ENCODE measurements around the gene APPL2. TPM values are rescaled to one million over a fixed set of nuclear protein-coding genes. Genes with fewer than 3 reads are reported as not detected.

Gene APPL2
- polyA plus RNA-seq, 3 donors from 2014 or later: 9.5 to 14.1 (median 10.5) TPM

DNA sequence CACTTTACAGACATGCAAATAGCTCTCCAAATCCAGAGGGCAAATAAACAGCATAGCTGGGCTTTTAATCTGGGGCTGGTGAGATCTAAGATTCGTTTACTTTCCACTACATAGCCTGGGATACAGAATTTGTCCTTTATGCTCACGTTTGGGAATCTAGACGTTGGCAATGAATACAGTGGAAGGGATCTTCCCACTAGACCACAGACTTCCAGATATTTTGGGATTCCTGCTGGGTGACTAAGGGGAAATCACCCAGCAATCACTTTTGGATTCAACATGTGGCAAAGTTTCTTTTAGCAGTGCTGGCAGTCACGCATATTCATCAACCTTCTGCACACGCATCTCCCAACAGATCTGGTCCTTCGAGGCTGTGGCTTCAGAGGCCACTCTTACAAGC lies 23.5 kb downstream of the APPL2 start:
- Mint-ChIP-seq H3K9me3 (no peaks in the 10 kb centered on the region), H3K27me3 (ENCODE audit: low read depth in 3 of 3) (peaks cover 0 to 4% (median 0%) of the 10 kb centered on the region in 3 donors), H3K36me3 (peaks cover 42 to 53% (median 45%) of the 10 kb centered on the region in 3 donors), H3K4me3 (no peak overlapping the region), H3K27ac (no peak overlapping the region), H3K4me1 (peaks cover 5 to 20% of the 10 kb centered on the region in 2 donors)
- no peak for DNase-seq

DNA sequence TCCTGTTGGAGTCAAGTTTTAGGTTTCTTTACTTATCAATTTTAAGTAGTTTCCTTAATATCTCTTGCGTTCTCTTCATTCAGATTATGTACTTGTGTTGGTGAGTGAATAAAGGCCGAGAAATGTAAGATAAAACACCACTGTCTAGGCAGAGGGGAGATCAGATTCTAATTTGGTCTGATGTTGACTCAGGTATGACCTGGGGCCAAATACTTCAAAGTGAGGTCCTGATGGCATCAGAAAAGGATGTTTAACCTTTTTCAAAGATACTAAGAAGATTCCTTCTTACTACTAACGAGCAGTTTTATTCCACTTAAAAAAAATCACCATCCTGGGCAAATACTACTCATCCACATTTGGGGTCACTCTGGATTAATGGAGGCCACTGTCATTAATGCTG lies 26.9 kb downstream of the APPL2 start:
- peaks cover 0 to 4% (median 0%) of the 10 kb centered on the region in 3 donors for H3K27me3 Mint-ChIP-seq (ENCODE audit: low read depth in 3 of 3)
- peaks cover 5 to 16% of the 10 kb centered on the region in 2 donors for H3K4me1 Mint-ChIP-seq
- H3K27ac Mint-ChIP-seq: peak overlapping the region in 1 of 6 donors; percentile 60
- no peaks in the 10 kb centered on the region for H3K9me3 Mint-ChIP-seq
- peaks cover 41 to 58% (median 44%) of the 10 kb centered on the region in 3 donors for H3K36me3 Mint-ChIP-seq
- no peak for DNase-seq
- H3K4me3 Mint-ChIP-seq: no peak overlapping the region

DNA sequence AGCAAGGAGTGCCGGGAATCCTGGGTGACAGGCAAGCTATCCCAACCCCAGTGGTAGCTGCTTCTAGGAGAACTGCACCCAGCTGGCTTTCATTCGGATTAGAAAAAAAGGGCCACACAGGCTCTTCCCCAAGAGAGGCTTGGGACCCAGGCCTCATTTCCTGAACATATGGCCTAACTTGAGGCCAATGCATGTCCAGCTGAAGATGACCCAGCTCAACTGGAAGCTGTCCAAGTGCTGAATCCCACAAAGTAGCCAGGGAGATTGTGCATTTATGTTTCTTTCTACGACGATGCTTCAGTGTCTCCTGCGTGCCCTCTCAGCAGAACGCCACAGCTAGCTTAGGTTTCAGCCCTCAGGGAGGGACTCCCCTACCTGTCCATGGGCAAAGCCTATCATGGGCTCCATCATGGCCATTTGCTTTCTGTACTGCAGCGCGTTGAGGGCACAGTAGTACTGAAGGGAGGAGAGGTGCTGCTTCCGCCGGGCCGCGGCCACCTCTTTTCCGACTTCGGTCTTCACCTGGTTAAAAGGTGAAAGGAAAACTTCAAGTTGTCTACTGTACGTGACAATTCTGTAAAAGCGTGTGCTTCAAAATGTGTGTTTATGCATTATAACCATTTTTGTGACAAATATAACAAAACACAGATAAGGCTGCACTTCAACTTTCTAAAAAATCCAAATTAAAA lies 29.1 kb downstream of the APPL2 start:
- peaks cover 0 to 1% (median 0%) of the 10 kb centered on the region in 3 donors for H3K27me3 Mint-ChIP-seq (ENCODE audit: low read depth in 3 of 3)
- H3K36me3 Mint-ChIP-seq: peaks cover 26 to 64% (median 46%) of the 10 kb centered on the region in 3 donors
- no peak for DNase-seq
- H3K27ac Mint-ChIP-seq: no peak overlapping the region
- H3K9me3 Mint-ChIP-seq: no peaks in the 10 kb centered on the region
- no peak overlapping the region for H3K4me3 Mint-ChIP-seq
- no peaks in the 10 kb centered on the region for H3K4me1 Mint-ChIP-seq

DNA sequence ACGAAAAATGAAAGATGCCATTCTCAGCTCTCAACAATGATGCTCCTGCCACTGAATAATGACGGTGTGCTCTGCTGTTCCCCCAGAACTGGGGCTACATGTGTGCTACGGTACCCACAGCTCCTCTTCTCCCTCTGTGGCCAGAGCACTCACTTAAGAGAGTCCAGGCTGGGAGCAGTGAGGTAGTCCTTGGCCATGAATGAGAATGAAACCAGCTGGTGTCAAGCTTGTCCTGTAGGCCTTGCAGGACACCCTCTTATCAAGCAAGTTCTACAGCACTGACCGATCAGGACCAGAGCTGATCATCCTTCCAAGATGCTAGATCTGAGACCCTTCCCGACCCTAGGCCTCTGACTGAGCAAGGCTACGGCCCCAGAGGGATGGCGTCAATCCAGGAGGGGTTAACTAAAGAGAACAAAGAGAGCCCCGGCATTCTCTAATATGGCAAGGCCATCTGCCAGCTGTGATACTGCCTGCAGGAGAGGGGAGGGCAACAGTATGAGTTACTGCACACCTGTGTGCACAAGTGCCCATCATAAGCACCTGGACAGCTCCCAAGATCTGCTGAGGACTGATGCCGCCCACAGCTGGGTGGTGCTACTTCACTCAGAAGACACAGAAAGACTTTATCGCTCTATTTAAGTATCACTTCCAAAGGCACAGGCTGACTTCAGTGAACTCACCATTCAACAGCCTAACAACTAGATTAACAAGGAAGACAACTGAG lies 30.5 kb downstream of the APPL2 start:
- Mint-ChIP-seq H3K36me3 (peaks cover 27 to 62% (median 40%) of the 10 kb centered on the region in 3 donors), H3K4me1 (peaks cover 9% of the 10 kb centered on the region in 2 donors), H3K27me3 (ENCODE audit: low read depth in 3 of 3) (peaks cover 0 to 1% (median 0%) of the 10 kb centered on the region in 3 donors), H3K9me3 (no peaks in the 10 kb centered on the region), H3K4me3 (no peak overlapping the region), H3K27ac (peak overlapping the region in 1 of 6 donors; percentile 24)
- no peak for DNase-seq

- H3K4me3 Mint-ChIP-seq: no peak overlapping the region
- H3K9me3 Mint-ChIP-seq: no peaks in the 10 kb centered on the region
- H3K36me3 Mint-ChIP-seq: peaks cover 27 to 57% (median 38%) of the 10 kb centered on the region in 3 donors
- DNase-seq: no peak
- H3K4me1 Mint-ChIP-seq: peaks cover 15% of the 10 kb centered on the region in 2 donors
- peaks cover 0 to 1% (median 0%) of the 10 kb centered on the region in 3 donors for H3K27me3 Mint-ChIP-seq (ENCODE audit: low read depth in 3 of 3)
- H3K27ac Mint-ChIP-seq: no peak overlapping the region
These were observed 31.1 kb downstream of the APPL2 start for GRCh38 chr12:105204916-105205315.

GRCh38 chr12:105204127-105204526 lies 31.8 kb downstream of the APPL2 start:
- Mint-ChIP-seq H3K9me3 (no peaks in the 10 kb centered on the region), H3K36me3 (peaks cover 27 to 54% (median 37%) of the 10 kb centered on the region in 3 donors), H3K27me3 (ENCODE audit: low read depth in 3 of 3) (peaks cover 0 to 2% (median 0%) of the 10 kb centered on the region in 3 donors), H3K4me3 (no peak overlapping the region), H3K4me1 (peaks cover 21 to 23% of the 10 kb centered on the region in 2 donors), H3K27ac (peak overlapping the region in 1 of 6 donors; percentile 3)
- no peak for DNase-seq

DNA sequence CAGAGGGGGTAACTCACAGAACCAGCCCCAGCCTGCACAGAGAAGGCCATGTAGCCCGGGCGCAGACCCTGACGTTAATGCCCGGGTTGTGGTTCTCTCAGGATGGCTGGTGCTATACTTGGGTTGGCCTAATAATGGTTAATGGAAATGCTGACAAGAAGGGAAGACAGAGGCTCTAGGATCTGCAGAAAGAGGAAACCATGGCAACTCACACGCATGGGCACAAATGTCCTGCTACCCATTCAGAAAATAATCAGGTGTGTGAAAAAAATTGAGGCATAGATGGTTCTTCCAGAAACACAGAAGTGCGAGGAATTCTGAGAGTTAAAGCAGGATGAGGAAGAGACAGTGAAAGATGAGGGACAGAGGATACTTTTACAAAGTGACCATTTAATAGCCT lies 33.8 kb downstream of the APPL2 start:
- Mint-ChIP-seq H3K9me3 (no peaks in the 10 kb centered on the region), H3K27ac (peak overlapping the region in 2 of 6 donors; percentile 29 to 55), H3K4me1 (peaks cover 29 to 41% of the 10 kb centered on the region in 2 donors), H3K4me3 (no peak overlapping the region), H3K36me3 (peaks cover 22 to 57% (median 28%) of the 10 kb centered on the region in 3 donors), H3K27me3 (ENCODE audit: low read depth in 3 of 3) (peaks cover 0 to 2% (median 1%) of the 10 kb centered on the region in 3 donors)
- no peak for DNase-seq

- no peak overlapping the region for H3K27ac Mint-ChIP-seq
- peaks cover 16 to 48% (median 19%) of the 10 kb centered on the region in 3 donors for H3K36me3 Mint-ChIP-seq
- no peak overlapping the region for H3K4me3 Mint-ChIP-seq
These were observed 34.7 kb downstream of the APPL2 start for GRCh38 chr12:105201299-105201698.

DNA sequence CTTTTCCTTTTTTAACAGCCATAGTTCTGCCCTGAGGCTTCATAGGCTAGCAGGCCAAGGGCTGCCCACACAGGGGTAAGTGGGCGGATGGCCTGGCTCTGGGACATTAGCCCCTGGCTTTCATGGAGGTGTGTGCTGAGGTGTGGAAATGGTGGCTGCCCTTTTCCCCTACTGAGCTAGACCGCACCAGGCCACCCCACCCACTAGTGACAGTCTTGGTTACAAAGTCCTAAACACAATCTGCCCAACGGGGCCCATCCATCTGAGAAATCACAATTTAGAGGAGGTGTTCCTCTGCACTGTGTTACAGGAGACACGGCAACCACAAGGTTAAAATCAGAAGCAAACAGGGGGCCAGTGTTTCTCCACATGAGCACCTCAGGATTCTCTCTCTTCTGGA lies 35.6 kb downstream of the APPL2 start:
- Mint-ChIP-seq H3K27ac (peak overlapping the region in 1 of 6 donors; percentile 40), H3K36me3 (peaks cover 7 to 41% (median 20%) of the 10 kb centered on the region in 3 donors), H3K9me3 (no peaks in the 10 kb centered on the region), H3K27me3 (ENCODE audit: low read depth in 3 of 3) (peaks cover 0 to 2% (median 1%) of the 10 kb centered on the region in 3 donors), H3K4me1 (peaks cover 29 to 41% of the 10 kb centered on the region in 2 donors), H3K4me3 (peak overlapping the region in 2 of 5 donors; percentile 10 to 12)
- DNase-seq: no peak

More at GRCh38 chr12:105201299-105201698, 34.7 kb downstream of the APPL2 start:
- no peaks in the 10 kb centered on the region for H3K9me3 Mint-ChIP-seq
- no peak for DNase-seq
- peaks cover 0 to 2% (median 1%) of the 10 kb centered on the region in 3 donors for H3K27me3 Mint-ChIP-seq (ENCODE audit: low read depth in 3 of 3)
- peaks cover 29 to 41% of the 10 kb centered on the region in 2 donors for H3K4me1 Mint-ChIP-seq

DNA sequence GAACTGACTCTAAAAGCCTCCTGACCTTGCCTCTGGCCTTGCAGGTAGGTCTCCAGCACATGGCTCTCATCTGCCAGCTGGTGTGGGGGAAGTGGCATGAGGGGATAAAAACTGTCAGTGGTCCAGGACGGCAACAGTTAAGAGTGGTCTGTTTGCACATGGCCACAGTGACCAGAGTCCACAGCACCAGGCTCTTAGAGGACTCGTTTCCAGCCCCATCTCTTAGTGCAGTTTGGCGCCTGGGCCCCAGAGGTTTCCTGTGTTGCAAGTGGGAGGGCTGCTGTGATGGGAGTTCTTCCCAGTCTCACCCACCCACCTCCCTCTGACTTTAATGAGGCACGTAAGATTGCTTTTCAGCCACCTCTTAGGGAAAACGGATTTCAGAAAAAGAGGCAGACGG lies 37.0 kb downstream of the APPL2 start:
- H3K4me1 Mint-ChIP-seq: peaks cover 29 to 41% of the 10 kb centered on the region in 2 donors
- H3K27me3 Mint-ChIP-seq (ENCODE audit: low read depth in 3 of 3): peaks cover 0 to 2% (median 1%) of the 10 kb centered on the region in 3 donors
- H3K27ac Mint-ChIP-seq: peak overlapping the region; percentile 39 to 83 (median 75)
- peak in 2 of 3 donors; percentile 6 to 18 for DNase-seq
- no peaks in the 10 kb centered on the region for H3K9me3 Mint-ChIP-seq
- H3K4me3 Mint-ChIP-seq: peak overlapping the region; percentile 4 to 54 (median 31)
- peaks cover 8 to 35% (median 15%) of the 10 kb centered on the region in 3 donors for H3K36me3 Mint-ChIP-seq

DNA sequence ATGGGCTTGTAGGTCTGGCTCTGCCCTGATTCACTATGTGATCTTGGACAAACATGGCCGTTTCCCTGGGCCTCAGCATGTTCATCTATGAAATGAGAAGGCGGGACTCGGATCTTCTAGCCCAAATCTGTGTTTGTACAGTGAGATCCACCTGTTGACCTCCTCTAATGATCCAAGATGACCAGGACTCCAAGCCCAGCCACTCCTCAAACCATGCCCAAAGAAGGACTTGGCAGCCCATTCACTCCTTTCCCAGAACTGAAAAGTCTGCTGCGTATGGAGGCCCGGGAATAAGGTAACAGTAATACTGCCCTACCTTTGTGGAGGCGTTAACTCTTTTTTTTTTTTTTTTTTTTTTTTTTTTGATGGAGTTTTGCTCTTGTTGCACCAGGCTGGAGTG lies 39.9 kb downstream of the APPL2 start:
- peaks cover 0 to 5% (median 2%) of the 10 kb centered on the region in 3 donors for H3K27me3 Mint-ChIP-seq (ENCODE audit: low read depth in 3 of 3)
- DNase-seq: no peak
- peaks cover 13 to 41% (median 24%) of the 10 kb centered on the region in 3 donors for H3K36me3 Mint-ChIP-seq
- no peak overlapping the region for H3K27ac Mint-ChIP-seq
- H3K9me3 Mint-ChIP-seq: no peaks in the 10 kb centered on the region
- H3K4me3 Mint-ChIP-seq: no peak overlapping the region
- peaks cover 26 to 39% of the 10 kb centered on the region in 2 donors for H3K4me1 Mint-ChIP-seq

DNA sequence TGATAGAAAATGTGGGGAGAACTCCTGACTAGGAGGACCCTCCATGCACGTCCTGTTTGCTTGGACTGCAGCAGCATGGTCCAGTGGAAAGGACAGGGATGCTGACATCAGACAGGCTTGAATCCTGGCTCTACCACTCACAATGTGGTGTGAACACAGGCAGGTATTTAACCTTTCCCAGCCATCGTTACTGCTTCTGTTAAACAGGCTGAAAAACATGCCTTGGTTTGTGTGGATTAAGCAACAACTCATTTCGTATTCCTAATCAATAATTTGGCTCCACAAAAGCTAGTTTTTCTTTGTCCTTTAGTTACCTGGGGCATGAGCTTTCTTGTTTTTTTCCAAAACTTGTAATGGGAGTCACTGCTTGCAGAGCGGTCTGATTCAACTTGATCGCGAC lies 41.0 kb downstream of the APPL2 start:
- H3K27ac Mint-ChIP-seq: no peak overlapping the region

DNA sequence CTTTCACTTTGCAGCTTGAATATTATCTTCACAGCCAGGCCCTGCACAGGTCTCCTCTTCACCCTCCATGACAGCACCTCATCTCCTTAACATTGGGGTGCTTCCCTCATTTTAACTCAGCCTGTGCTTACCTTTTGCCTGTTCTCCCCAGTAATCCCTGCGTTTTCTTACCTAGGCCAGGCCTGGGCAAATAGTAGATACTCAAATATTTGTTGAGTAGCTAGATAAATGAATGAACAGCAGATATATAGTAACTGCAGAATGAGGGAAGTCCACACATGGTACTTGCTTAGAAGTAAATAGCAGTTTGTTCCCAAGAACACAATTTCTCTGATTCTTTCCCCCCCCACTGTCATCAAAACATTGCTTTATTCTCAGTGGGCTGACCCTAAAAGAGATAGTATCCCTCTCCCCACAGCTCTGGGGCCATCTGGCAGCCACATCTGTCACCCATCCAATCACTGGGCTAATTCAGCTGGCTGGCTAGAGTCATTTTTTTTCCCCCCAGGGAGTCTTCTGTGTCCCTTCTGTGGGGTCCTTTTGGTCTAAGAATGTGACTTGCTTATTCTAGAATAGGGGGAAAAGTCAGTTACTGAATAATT lies 43.2 kb downstream of the APPL2 start:
- Mint-ChIP-seq H3K4me3 (no peak overlapping the region), H3K4me1 (peaks cover 0 to 8% of the 10 kb centered on the region in 2 donors), H3K27ac (no peak overlapping the region), H3K9me3 (no peaks in the 10 kb centered on the region), H3K27me3 (ENCODE audit: low read depth in 3 of 3) (peaks cover 0 to 3% (median 1%) of the 10 kb centered on the region in 3 donors), H3K36me3 (peaks cover 22 to 59% (median 32%) of the 10 kb centered on the region in 3 donors)
- DNase-seq: no peak

More for the DNA sequence above, 41.0 kb downstream of the APPL2 start:
- Mint-ChIP-seq H3K4me1 (peaks cover 15 to 30% of the 10 kb centered on the region in 2 donors), H3K27me3 (ENCODE audit: low read depth in 3 of 3) (peaks cover 0 to 5% (median 2%) of the 10 kb centered on the region in 3 donors), H3K4me3 (no peak overlapping the region), H3K36me3 (peaks cover 22 to 48% (median 24%) of the 10 kb centered on the region in 3 donors), H3K9me3 (no peaks in the 10 kb centered on the region)
- no peak for DNase-seq
